Neutrophil (primary cell): ENCODE data around the gene THSD4.

Source experiments
- H3K27ac ChIP-seq: fragments of 200-600 bp; sonication (generic); 2 replicates; pipeline ENCODE4 v1.5.1; 2016; ENCODE audit warnings: mild to moderate bottlenecking, moderate library complexity
- H3K27me3 ChIP-seq: fragments of 200-600 bp; sonication (generic); 2 replicates; pipeline ENCODE4 v1.6.0; 2016; ENCODE audit warnings: mild to moderate bottlenecking
- H3K36me3 ChIP-seq: fragments of 200-600 bp; sonication (generic); 2 replicates; pipeline ENCODE4 v1.5.1; 2017
- H3K4me1 ChIP-seq, 2 experiments: fragments of 200-600 bp in 1 of 2; sonication (generic) in 1 of 2; 1 replicate in 1 of 2; 2 replicates in 1 of 2; pipeline versions ENCODE4 v1.5.1 to v1.6.1; 2013 to 2016; ENCODE audit warnings: low read depth in 1 of 2, low read length in 1 of 2, mild to moderate bottlenecking in 1 of 2, moderate library complexity in 1 of 2; ENCODE audit not compliant: control insufficient read depth in 1 of 2, insufficient read depth in 1 of 2
- H3K4me3 ChIP-seq, 2 experiments: fragments of 200-600 bp in 1 of 2; sonication (generic) in 1 of 2; 1 replicate in 1 of 2; 2 replicates in 1 of 2; pipeline ENCODE4 v1.5.1; 2013 to 2016; ENCODE audit warnings: low read depth in 1 of 2, low read length in 1 of 2, mild to moderate bottlenecking in 1 of 2, moderate library complexity in 1 of 2
- H3K9me3 ChIP-seq: fragments of 200-600 bp; sonication (generic); 2 replicates; pipeline ENCODE4 v1.5.1; 2016
- CTCF ChIP-seq: fragments of 200-600 bp; sonication (generic); IDR thresholded peaks from 2 replicates; pipeline ENCODE4 v1.5.1; 2016; ENCODE audit warnings: antibody characterized with exemption

The THSD4 gene

GRCh38 chr15:71455107-71455506, 339.8 kb downstream of the THSD4 start:
- Histone ChIP-seq H3K27me3 (peaks cover 9% of the 10 kb centered on the region), H3K4me3 (no peak overlapping the region), H3K36me3 (no peaks in the 10 kb centered on the region), H3K4me1 (no peaks in the 10 kb centered on the region), H3K9me3 (no peaks in the 10 kb centered on the region), H3K27ac (no peak overlapping the region)
- no peak for TF ChIP-seq CTCF

- no peaks in the 10 kb centered on the region for H3K4me1 ChIP-seq
- H3K9me3 ChIP-seq: no peaks in the 10 kb centered on the region
- TF ChIP-seq CTCF: no peak
- H3K27ac ChIP-seq: no peak overlapping the region
- H3K27me3 ChIP-seq: peaks cover 9% of the 10 kb centered on the region
- no peaks in the 10 kb centered on the region for H3K36me3 ChIP-seq
- H3K4me3 ChIP-seq: no peak overlapping the region
Measured at GRCh38 chr15:71455878-71456277, 340.6 kb downstream of the THSD4 start.

- Histone ChIP-seq H3K4me3 (no peak overlapping the region), H3K36me3 (no peaks in the 10 kb centered on the region), H3K27ac (no peak overlapping the region), H3K9me3 (no peaks in the 10 kb centered on the region), H3K27me3 (peaks cover 9% of the 10 kb centered on the region), H3K4me1 (no peaks in the 10 kb centered on the region)
- TF ChIP-seq CTCF: no peak
Measured at GRCh38 chr15:71456362-71456761, 341.1 kb downstream of the THSD4 start.

GRCh38 chr15:71456811-71457210, 341.5 kb downstream of the THSD4 start:
- no peak for TF ChIP-seq CTCF
- no peaks in the 10 kb centered on the region for H3K36me3 ChIP-seq
- H3K4me3 ChIP-seq: no peak overlapping the region
- no peak overlapping the region for H3K27ac ChIP-seq
- no peaks in the 10 kb centered on the region for H3K4me1 ChIP-seq
- H3K27me3 ChIP-seq: peaks cover 9% of the 10 kb centered on the region
- no peaks in the 10 kb centered on the region for H3K9me3 ChIP-seq

GRCh38 chr15:71458089-71458660, 342.9 kb downstream of the THSD4 start:
- Histone ChIP-seq H3K27ac (no peak overlapping the region), H3K9me3 (no peaks in the 10 kb centered on the region), H3K27me3 (peaks cover 9% of the 10 kb centered on the region), H3K36me3 (no peaks in the 10 kb centered on the region), H3K4me3 (no peak overlapping the region), H3K4me1 (no peaks in the 10 kb centered on the region)
- TF ChIP-seq CTCF: no peak

GRCh38 chr15:71461748-71462147, 346.5 kb downstream of the THSD4 start:
- no peak overlapping the region for H3K27ac ChIP-seq
- H3K4me3 ChIP-seq: no peak overlapping the region
- H3K36me3 ChIP-seq: no peaks in the 10 kb centered on the region
- H3K27me3 ChIP-seq: no peaks in the 10 kb centered on the region
- no peak for TF ChIP-seq CTCF
- H3K4me1 ChIP-seq: no peaks in the 10 kb centered on the region
- H3K9me3 ChIP-seq: no peaks in the 10 kb centered on the region
